ENCODE measurements around the gene PIK3C2A.
"Not testable (repeated sequence)": the region's sequence is repeated elsewhere in the genome, so short reads cannot be mapped to it uniquely, and the experiment has no call there.

Gene PIK3C2A

GRCh38 chr11:17207317-17208256 is at the start of gene PIK3C2A:
Gene PIK3C2A, minus strand, starts transcription at chr11:17207986. Its CDS starts 38,245 bp downstream, at chr11:17169741.
- DNase-seq = peak; percentile 95 to 97

- no peak for DNase-seq
These were observed 49.4 kb upstream of the PIK3C2A start for GRCh38 chr11:17257196-17257595.

GRCh38 chr11:17256512-17256911 is 48.7 kb upstream of the PIK3C2A start:
- no peak for DNase-seq

GRCh38 chr11:17252704-17253103 is 44.9 kb upstream of the PIK3C2A start:
- DNase-seq = no peak

GRCh38 chr11:17250561-17251350 is 43.0 kb upstream of the PIK3C2A start:
- DNase-seq = no peak

- DNase-seq = no peak
These were observed 36.3 kb upstream of the PIK3C2A start for GRCh38 chr11:17244046-17244445.

- DNase-seq = not testable (repeated sequence)
These were observed 35.2 kb upstream of the PIK3C2A start for GRCh38 chr11:17242954-17243353.

- DNase-seq = no peak
These were observed 33.0 kb upstream of the PIK3C2A start for GRCh38 chr11:17240780-17241179.

GRCh38 chr11:17239927-17240326 is 32.1 kb upstream of the PIK3C2A start:
- DNase-seq = not testable (repeated sequence)

- DNase-seq = no peak
These were observed 30.6 kb upstream of the PIK3C2A start for GRCh38 chr11:17238377-17238776.

GRCh38 chr11:17233101-17233500 is 25.3 kb upstream of the PIK3C2A start:
- DNase-seq = no peak

- peak; percentile 27 to 62 for DNase-seq
These were observed 23.4 kb upstream of the PIK3C2A start for GRCh38 chr11:17230867-17231851.

- DNase-seq = no peak
These were observed 21.8 kb upstream of the PIK3C2A start for GRCh38 chr11:17229481-17230152.

- DNase-seq = not testable (repeated sequence)
These were observed 20.6 kb upstream of the PIK3C2A start for GRCh38 chr11:17228186-17228925.

- no peak for DNase-seq
These were observed 16.9 kb upstream of the PIK3C2A start for GRCh38 chr11:17224727-17225126.

GRCh38 chr11:17221968-17222367 is 14.2 kb upstream of the PIK3C2A start:
- no peak for DNase-seq

- DNase-seq = no peak
These were observed 11.2 kb upstream of the PIK3C2A start for GRCh38 chr11:17219016-17219415.

- no peak for DNase-seq
These were observed 10.6 kb upstream of the PIK3C2A start for GRCh38 chr11:17218403-17218802.

GRCh38 chr11:17217401-17217800 is 9.6 kb upstream of the PIK3C2A start:
- no peak for DNase-seq

- DNase-seq = no peak
These were observed 6.6 kb upstream of the PIK3C2A start for GRCh38 chr11:17214338-17214737.

- no peak for DNase-seq
These were observed 3.5 kb upstream of the PIK3C2A start for GRCh38 chr11:17211286-17211685.

Data from stimulated activated CD4-positive, alpha-beta T cell treated with anti-CD3 and anti-CD28 coated beads, Interleukin-2, amount 100 ng/mL, for 24 hours (primary cell).